HG03575 (cell line): ENCODE data around the gene SAV1.

Source experiments
- ATAC-seq: cut with Tn5 transposase; IDR thresholded peaks from one replicate; pipeline ENCODE4 v1.9.1; 2021; ENCODE audit not compliant: unreplicated experiment, insufficient number of reproducible peaks, low FRiP score; ENCODE audit errors: extremely low read depth

Gene SAV1

GRCh38 chr14:50615552-50615951, 52.6 kb downstream of the SAV1 start:
- ATAC-seq = no peak

- no peak for ATAC-seq
Observed at GRCh38 chr14:50615056-50615455, 53.0 kb downstream of the SAV1 start.

GRCh38 chr14:50612806-50613205, 55.3 kb downstream of the SAV1 start:
- ATAC-seq = no peak

- no peak for ATAC-seq
Observed at GRCh38 chr14:50610465-50610864, 57.6 kb downstream of the SAV1 start.

GRCh38 chr14:50608302-50608851, 59.7 kb downstream of the SAV1 start:
- ATAC-seq = no peak

- no peak for ATAC-seq
Observed at GRCh38 chr14:50607761-50608160, 60.3 kb downstream of the SAV1 start.

GRCh38 chr14:50607181-50607580, 60.9 kb downstream of the SAV1 start:
- no peak for ATAC-seq

- ATAC-seq = no peak
Observed at GRCh38 chr14:50606468-50606867, 61.6 kb downstream of the SAV1 start.

- ATAC-seq = no peak
Observed at GRCh38 chr14:50605766-50606165, 62.3 kb downstream of the SAV1 start.

- no peak for ATAC-seq
Observed at GRCh38 chr14:50603565-50603964, 64.5 kb downstream of the SAV1 start.

- no peak for ATAC-seq
Observed at GRCh38 chr14:50602035-50602434, 66.1 kb downstream of the SAV1 start.

- ATAC-seq = no peak
Observed at GRCh38 chr14:50601394-50601793, 66.7 kb downstream of the SAV1 start.

- ATAC-seq = no peak
Observed at GRCh38 chr14:50600849-50601248, 67.3 kb downstream of the SAV1 start.

- ATAC-seq = no peak
Observed at GRCh38 chr14:50599700-50600444, 68.2 kb downstream of the SAV1 start.

- no peak for ATAC-seq
Observed at GRCh38 chr14:50598765-50599164, 69.3 kb downstream of the SAV1 start.

GRCh38 chr14:50594577-50595316, 73.4 kb downstream of the SAV1 start:
- no peak for ATAC-seq

- no peak for ATAC-seq
Observed at GRCh38 chr14:50590464-50590863, 77.6 kb downstream of the SAV1 start.
